HG02885 (cell line): ENCODE results near the gene LGALS9.

Source experiments
- ATAC-seq: cut with Tn5 transposase; IDR thresholded peaks from one replicate; pipeline ENCODE4 v1.9.1; 2021; ENCODE audit warnings: mild to moderate bottlenecking; ENCODE audit not compliant: unreplicated experiment, poor library complexity

LGALS9 gene

GRCh38 chr17:27602721-27603420 lies 28.1 kb upstream of the LGALS9 start:
- peak; percentile 61 for ATAC-seq

GRCh38 chr17:27603421-27603770 lies 27.6 kb upstream of the LGALS9 start:
- no peak for ATAC-seq

- no peak for ATAC-seq
These were observed 26.9 kb upstream of the LGALS9 start for GRCh38 chr17:27603880-27604794.

DNA sequence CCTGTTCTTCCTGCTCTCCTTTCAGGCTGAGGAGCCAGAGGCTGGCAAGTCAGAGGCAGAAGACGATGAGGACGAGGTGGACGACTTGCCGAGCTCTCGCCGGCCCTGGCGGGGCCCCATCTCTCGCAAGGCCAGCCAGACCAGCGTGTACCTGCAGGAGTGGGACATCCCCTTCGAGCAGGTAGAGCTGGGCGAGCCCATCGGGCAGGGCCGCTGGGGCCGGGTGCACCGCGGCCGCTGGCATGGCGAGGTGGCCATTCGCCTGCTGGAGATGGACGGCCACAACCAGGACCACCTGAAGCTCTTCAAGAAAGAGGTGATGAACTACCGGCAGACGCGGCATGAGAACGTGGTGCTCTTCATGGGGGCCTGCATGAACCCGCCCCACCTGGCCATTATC lies 25.6 kb upstream of the LGALS9 start:
- no peak for ATAC-seq

- ATAC-seq: no peak
These were observed 23.4 kb upstream of the LGALS9 start for GRCh38 chr17:27607521-27608091.

GRCh38 chr17:27608328-27609230 lies 22.4 kb upstream of the LGALS9 start:
- ATAC-seq: no peak

DNA sequence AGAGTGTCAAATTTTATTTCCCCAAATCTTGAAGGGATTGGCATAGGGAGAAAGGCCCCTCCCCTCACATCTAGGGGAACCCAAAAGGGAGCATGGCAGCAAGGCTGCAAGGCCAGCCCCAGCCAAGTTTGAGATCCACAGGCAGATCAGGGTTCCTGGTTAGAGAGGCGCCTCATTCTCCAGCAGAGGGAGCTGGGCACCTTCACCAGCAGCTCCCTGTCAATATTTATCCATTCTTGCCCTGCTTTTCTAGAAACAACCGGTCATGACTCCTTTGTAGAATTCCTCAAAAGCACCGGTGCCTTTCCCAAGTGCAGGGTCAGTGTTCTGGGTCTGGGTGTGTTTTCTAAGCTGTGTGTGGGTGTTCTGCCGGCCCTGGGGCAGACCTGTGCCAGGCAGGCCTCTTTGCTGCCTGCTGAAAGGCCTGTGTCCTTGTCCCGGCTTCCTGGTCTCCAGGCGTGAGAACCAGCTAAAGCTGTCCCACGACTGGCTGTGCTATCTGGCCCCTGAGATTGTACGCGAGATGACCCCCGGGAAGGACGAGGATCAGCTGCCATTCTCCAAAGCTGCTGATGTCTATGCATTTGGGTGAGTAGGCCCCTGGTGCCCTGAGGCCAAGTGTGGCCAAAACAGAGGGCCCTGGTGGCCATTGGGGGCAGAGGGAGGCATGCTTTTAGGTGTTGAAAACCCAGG lies 21.2 kb upstream of the LGALS9 start:
- no peak for ATAC-seq

- ATAC-seq: no peak
These were observed 20.7 kb upstream of the LGALS9 start for GRCh38 chr17:27610304-27610677.

DNA sequence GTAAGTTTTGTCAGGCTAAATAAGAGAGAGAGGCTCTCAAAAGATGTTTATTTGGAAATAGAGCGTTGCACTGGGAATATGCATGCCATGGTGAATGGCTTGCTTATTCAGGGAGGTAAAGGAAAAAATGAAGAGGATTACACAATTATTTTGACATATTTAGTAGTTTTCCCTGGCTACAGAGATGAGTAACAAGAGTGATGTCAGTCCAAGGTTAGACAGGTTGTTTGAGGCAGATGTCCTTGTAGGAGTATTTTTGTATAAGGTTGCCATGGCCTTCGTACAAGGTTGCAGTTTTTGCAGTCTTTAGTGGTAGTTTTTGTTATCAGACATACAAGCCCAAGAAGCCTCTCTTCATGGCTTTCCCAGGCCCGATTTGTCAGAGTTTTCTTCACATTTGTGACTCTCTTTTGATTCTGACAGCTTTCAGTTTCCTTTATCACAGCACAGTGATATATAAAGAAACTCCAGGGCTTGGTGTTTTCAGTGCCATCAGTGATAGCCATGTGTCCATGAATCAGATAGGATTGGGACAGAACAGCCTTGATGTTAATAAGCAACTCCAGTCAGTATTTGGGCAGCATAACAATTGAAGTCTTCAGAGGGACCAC lies 18.7 kb upstream of the LGALS9 start:
- no peak for ATAC-seq

DNA sequence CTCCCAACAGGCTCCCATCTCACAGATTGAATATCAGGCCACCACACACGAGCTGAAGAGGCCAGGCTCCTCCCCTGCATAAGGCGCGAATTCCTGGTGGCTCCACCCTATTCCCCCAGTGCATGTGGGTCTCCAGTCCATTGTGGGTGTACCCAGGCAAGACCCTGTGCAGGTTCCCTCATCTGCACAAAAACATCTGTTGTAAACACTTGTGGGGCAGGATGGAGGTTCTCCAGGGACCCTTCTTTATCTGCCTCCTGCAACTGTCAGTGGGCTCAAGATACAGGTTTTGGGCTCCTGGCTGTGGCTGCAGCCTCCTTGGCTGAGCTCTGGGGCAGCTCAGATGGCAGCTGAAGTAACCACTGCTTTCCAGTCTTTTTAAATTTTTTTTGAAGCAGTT lies 17.6 kb upstream of the LGALS9 start:
- no peak for ATAC-seq

DNA sequence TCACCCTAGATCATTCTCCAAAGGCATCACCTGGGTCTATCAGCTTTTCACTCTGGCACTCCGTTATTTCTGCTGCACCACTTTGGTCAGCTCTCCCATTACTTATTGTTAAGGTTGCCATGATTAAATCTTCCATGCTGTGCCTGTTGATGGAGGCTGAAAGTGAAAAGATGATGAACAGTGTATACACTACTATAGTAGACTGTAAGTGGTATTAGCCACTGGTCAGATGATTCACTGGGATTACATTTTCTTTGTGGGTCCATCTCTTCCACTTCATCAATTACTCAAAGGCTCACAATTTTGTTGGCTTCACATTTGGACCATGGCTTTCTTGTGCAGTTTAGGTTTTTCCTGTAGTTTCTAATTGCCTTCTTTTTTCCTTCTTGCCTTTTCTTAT lies 15.9 kb upstream of the LGALS9 start:
- ATAC-seq: no peak

- ATAC-seq: no peak
These were observed 14.6 kb upstream of the LGALS9 start for GRCh38 chr17:27616414-27616813.

DNA sequence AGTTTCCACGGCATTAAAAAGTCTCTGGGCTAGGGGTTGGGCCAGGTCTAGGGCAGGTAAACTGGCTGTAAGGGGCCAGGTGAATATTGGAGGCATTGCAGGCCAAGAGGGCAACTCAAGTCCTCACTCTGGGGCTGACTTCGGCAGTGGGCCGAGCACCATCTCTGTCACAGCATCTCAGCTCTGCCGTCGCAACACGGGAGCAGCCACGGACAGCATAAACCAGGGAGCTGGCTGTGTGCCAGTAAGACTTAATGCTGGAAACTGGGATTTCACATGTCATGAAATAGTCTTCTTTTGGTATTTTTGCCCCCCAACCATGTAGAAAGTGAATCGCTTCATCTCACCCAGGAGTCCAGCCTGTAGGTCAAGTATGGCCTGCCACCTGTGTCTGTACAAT lies 12.6 kb upstream of the LGALS9 start:
- ATAC-seq: no peak

GRCh38 chr17:27620721-27621120 lies 10.3 kb upstream of the LGALS9 start:
- no peak for ATAC-seq

- no peak for ATAC-seq
These were observed 9.5 kb upstream of the LGALS9 start for GRCh38 chr17:27621536-27621935.

DNA sequence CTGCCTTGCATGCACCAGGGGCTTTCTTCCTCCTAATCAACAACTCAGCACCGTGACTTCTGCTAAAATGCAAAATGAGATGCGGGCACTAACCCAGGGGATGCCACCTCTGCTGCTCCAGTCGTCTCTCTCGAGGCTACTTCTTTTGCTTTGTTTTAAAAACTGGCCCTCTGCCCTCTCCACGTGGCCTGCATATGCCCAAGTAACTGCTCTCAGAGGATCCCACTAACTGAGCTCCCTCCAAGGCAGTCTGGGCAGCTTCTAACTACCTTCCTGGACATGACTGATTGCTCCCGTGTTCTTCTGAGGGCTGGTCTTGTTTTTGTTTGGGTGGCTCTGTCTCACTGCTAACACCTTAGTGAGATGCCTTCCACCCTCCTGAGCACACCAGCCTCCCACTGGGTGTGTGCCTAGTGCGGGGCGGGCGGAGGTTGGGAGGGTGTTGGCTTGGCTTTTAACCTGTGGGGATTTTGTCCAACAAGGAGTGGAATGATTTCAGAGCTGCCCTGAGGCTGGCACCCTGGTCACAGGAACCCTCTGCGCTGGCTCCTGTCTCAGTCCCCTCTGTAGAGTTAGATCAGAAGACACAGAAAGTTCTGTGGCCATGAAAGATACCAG lies 8.9 kb upstream of the LGALS9 start:
- ATAC-seq: no peak

- ATAC-seq: no peak
These were observed 8.0 kb upstream of the LGALS9 start for GRCh38 chr17:27622986-27623385.

DNA sequence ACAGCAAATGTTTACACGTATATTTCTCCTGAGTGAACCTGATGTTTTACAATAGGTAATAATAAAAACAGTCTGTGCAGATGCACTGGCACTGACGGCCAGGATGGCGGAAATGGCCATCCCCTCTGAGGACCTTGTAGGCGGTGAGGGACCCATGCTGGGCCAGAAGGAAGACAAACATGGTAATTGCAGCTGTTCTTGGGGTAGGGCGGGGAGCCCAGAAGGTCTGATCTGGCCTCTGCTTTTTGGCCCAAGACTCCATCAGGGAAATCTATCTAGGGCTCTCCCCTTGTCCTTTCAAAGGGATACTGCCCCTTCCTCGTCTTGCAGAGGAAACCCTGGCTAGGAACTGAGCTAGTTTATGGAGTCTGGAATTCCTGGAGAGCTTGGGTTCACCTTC lies 7.4 kb upstream of the LGALS9 start:
- no peak for ATAC-seq

DNA sequence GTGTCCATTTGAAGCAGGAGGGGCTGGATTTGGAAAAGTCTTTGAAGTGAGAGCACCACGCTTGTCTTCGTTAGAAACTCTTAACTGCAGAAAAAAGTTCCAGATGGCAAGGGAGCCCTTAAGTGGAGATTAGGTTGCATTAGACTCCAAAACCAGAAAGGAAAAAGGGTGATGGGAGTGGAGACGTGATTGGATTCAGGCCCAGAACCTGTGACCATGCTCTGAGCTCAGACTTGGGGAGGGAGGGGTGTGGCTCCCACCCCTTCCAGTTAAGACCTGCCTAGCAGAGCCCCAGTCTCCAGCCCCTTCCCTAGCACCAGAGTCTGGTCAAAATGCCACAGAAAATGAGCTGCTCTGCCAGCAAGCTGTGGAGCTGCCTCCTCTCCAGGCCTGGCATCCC lies 6.4 kb upstream of the LGALS9 start:
- ATAC-seq: no peak
